ENCODE measurements around the gene TMEM138. TPM values are rescaled to one million over a fixed set of nuclear protein-coding genes. Genes with fewer than 3 reads are reported as not detected.

TMEM138 gene
- total and polyA plus RNA-seq, 2 of the 13 experiments (the other 11 are each of a cell fraction or from before 2014, with no cell fraction given): 43.5 to 61.0 TPM

DNA sequence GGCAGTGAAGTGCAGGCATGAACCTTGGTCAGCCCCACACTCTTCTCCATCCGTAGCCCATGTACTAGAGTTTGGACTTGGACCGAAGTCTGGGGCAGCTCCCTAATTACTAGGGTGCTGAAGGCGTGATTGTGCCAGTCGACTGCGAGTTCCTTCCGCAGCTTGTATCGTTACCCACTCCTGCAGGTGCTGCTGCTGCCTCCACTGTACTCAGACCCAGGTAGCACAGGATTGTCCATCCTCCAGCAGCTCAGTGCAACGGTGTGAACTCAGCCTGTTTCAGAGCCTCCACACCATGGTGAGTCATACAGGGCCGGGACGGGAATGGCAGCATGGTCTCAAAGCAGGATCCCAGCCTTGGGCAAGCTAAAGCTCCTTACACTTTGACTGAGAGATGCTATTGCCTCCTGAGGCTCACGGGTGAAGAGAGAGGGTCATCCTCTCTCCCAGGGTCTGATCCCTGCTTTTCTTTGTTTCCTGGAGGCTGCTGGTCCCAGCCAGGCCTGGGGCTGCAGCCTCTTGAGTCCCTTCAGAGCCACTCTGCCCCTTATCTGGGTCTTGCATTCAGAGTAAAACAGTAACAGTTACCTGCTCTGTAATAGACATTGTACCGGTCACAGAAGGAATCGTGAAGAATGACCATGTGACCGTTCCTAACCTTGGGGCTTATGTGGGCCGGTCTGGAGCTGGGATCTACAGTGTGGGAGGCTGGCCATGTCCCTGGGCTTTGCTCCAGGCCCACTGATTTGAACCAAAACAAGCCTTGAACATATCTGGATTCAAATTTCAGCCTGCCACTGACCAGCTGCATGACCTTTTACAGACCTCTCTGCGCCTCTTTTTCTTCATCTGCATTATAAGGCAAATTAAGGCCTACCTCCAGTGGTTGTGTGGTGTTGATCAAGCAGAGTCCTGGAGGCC is 27.5 kb upstream of the TMEM138 start (continued):
- TF ChIP-seq NR2F1 (CRISPR knock-in tag; IDR thresholded peaks at IDR 0.05) (no peak), ASH2L (IDR thresholded peaks at IDR 0.05; ENCODE audit: insufficient read length, low read depth, low read length) (peak; percentile 58), SNAPC2 (CRISPR knock-in tag; IDR thresholded peaks at IDR 0.05) (no peak), RBM22 (optimal IDR thresholded peaks at IDR 0.05; ENCODE audit: low read length) (peak; percentile 67), YEATS4 (CRISPR knock-in tag; IDR thresholded peaks at IDR 0.05; ENCODE audit: borderline replicate concordance) (peak; percentile 56; the same call in 1 of the 2 replicates), ZNF878 (CRISPR knock-in tag; IDR thresholded peaks at IDR 0.05) (no peak), CBFB (CRISPR knock-in tag; IDR thresholded peaks at IDR 0.05) (0 out of 2 replicates have a peak, but pooled peaks have one; percentile 18), ZNF383 (CRISPR knock-in tag; IDR thresholded peaks at IDR 0.05; ENCODE audit: borderline replicate concordance) (no peak), ZNF33B (CRISPR knock-in tag; IDR thresholded peaks at IDR 0.05) (no peak), KAT8 (CRISPR knock-in tag; IDR thresholded peaks at IDR 0.05) (peak; percentile 22; the same call in 1 of the 2 replicates), SP140L (CRISPR knock-in tag; IDR thresholded peaks at IDR 0.05; ENCODE audit: borderline replicate concordance) (no peak), TOPORS (CRISPR knock-in tag; IDR thresholded peaks at IDR 0.05) (no peak; the same call in 1 of the 2 replicates), ERF (CRISPR knock-in tag; IDR thresholded peaks at IDR 0.05) (peak; percentile 56; the same call in 1 of the 2 replicates), NCOR1 (IDR thresholded peaks at IDR 0.05; ENCODE audit: borderline replicate concordance, low read length) (peak; percentile 93), PAX8 (CRISPR knock-in tag; IDR thresholded peaks at IDR 0.05; ENCODE audit: borderline replicate concordance) (no peak), TBX2 (CRISPR knock-in tag; IDR thresholded peaks at IDR 0.05; ENCODE audit: borderline replicate concordance) (peak; percentile 81), BHLHE40 (IDR thresholded peaks at IDR 0.05; ENCODE audit: low read length) (peak; percentile 37; the same call in 1 of the 2 replicates), ZBTB42 (CRISPR knock-in tag; IDR thresholded peaks at IDR 0.05) (0 out of 2 replicates have a peak, but pooled peaks have one; percentile 4), CENPT (CRISPR knock-in tag; IDR thresholded peaks at IDR 0.05; ENCODE audit: low read depth) (0 out of 2 replicates have a peak, but pooled peaks have one; percentile 51), TRIM24 (CRISPR knock-in tag; IDR thresholded peaks at IDR 0.05) (no peak), ZNF382 (CRISPR knock-in tag; IDR thresholded peaks at IDR 0.05; ENCODE audit: borderline replicate concordance) (no peak), SMAD3 (CRISPR knock-in tag; IDR thresholded peaks at IDR 0.05) (0 out of 2 replicates have a peak, but pooled peaks have one; percentile 41), ZNF451 (CRISPR knock-in tag; IDR thresholded peaks at IDR 0.05) (no peak; the same call in 1 of the 2 replicates), ZSCAN22 (CRISPR knock-in tag; IDR thresholded peaks at IDR 0.05) (0 out of 2 replicates have a peak, but pooled peaks have one; percentile 53), MTA3 (CRISPR knock-in tag; IDR thresholded peaks at IDR 0.05) (no peak), SP5 (CRISPR knock-in tag; IDR thresholded peaks at IDR 0.05; ENCODE audit: borderline replicate concordance, low read depth) (no peak), SIN3A (IDR thresholded peaks at IDR 0.05; ENCODE audit: borderline replicate concordance, low read depth, low read length) (peak; percentile 43; the same call in 1 of the 2 replicates), RCOR2 (CRISPR knock-in tag; IDR thresholded peaks at IDR 0.05) (peak; percentile 24; the same call in 1 of the 2 replicates)
- TF ChIP-seq, protein P1, sequence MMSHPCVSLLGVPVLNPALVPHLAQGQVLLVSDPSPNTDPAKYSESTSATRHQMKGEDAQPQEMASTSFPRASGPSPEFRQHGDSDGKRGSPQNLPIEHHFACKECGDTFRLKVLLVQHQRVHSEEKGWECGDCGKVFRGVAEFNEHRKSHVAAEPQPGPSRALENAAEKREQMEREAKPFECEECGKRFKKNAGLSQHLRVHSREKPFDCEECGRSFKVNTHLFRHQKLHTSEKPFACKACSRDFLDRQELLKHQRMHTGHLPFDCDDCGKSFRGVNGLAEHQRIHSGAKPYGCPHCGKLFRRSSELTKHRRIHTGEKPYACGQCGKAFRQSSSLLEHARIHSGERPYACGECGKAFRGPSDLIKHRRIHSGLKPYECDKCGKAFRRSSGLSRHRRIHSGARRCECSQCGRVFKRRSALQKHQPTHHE (CRISPR knock-in tag; IDR thresholded peaks at IDR 0.05; ENCODE audit: borderline replicate concordance): no peak
- TF ChIP-seq, protein P2, sequence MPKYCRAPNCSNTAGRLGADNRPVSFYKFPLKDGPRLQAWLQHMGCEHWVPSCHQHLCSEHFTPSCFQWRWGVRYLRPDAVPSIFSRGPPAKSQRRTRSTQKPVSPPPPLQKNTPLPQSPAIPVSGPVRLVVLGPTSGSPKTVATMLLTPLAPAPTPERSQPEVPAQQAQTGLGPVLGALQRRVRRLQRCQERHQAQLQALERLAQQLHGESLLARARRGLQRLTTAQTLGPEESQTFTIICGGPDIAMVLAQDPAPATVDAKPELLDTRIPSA (CRISPR knock-in tag; IDR thresholded peaks at IDR 0.05; ENCODE audit: borderline replicate concordance): no peak
